Hepatocyte (in vitro differentiated cells): Measurements from ENCODE around the gene OR6P1. TPM values are rescaled to one million over a fixed set of nuclear protein-coding genes. Genes with fewer than 3 reads are reported as not detected.

Experiments used
- DNase-seq: peaks from one replicate; pipeline ENCODE4 v3.0.0-alpha.2; 2016; ENCODE audit warnings: low spot score
- H2AFZ ChIP-seq: fragments of 200-600 bp; sonication (generic); 2 replicates; pipeline ENCODE4 v1.6.0; 2016; ENCODE audit warnings: antibody characterized with exemption, mild to moderate bottlenecking
- H3K27ac ChIP-seq: fragments of 200-600 bp; sonication (generic); 2 replicates; pipeline ENCODE4 v1.5.1; 2016; ENCODE audit warnings: mild to moderate bottlenecking
- H3K27me3 ChIP-seq: fragments of 200-600 bp; sonication (generic); 2 replicates; pipeline ENCODE4 v1.6.1; 2016
- H3K36me3 ChIP-seq: fragments of 200-600 bp; sonication (generic); replicated peaks from 2 replicates; pipeline ENCODE4 v1.5.1; 2016; ENCODE audit warnings: low read depth; ENCODE audit not compliant: insufficient read depth
- H3K4me1 ChIP-seq: fragments of 200-600 bp; sonication (generic); 2 replicates; pipeline ENCODE4 v1.5.1; 2016; ENCODE audit warnings: mild to moderate bottlenecking, moderate library complexity; ENCODE audit not compliant: insufficient read depth
- H3K4me2 ChIP-seq: fragments of 200-600 bp; sonication (generic); 2 replicates; pipeline ENCODE4 v1.6.0; 2016
- H3K4me3 ChIP-seq: fragments of 200-600 bp; sonication (generic); 2 replicates; pipeline ENCODE4 v1.5.1; 2016; ENCODE audit warnings: mild to moderate bottlenecking
- H3K79me2 ChIP-seq: fragments of 200-600 bp; sonication (generic); 2 replicates; pipeline ENCODE4 v1.6.0; 2017; ENCODE audit warnings: mild to moderate bottlenecking
- H3K9me2 ChIP-seq: fragments of 200-600 bp; sonication (generic); replicated peaks from 2 replicates; pipeline ENCODE4 v1.6.0; 2017; ENCODE audit warnings: mild to moderate bottlenecking; ENCODE audit not compliant: insufficient read depth
- H3K9me3 ChIP-seq: fragments of 200-600 bp; sonication (generic); 2 replicates; pipeline ENCODE4 v1.5.1; 2016; ENCODE audit warnings: low read depth, mild to moderate bottlenecking
- H4K20me1 ChIP-seq: fragments of 200-600 bp; sonication (generic); 2 replicates; pipeline ENCODE4 v1.6.0; 2016; ENCODE audit warnings: mild to moderate bottlenecking; ENCODE audit not compliant: insufficient read depth, poor library complexity, severe bottlenecking
- EZH2 ChIP-seq: fragments of 200-600 bp; sonication (generic); IDR thresholded peaks from 2 replicates; pipeline ENCODE4 v1.6.1; 2016; ENCODE audit warnings: antibody characterized with exemption, mild to moderate bottlenecking, borderline replicate concordance
- EZH2phosphoT487 ChIP-seq: fragments of 200-600 bp; sonication (generic); IDR thresholded peaks from one replicate; pipeline ENCODE4 v1.6.1; 2018; ENCODE audit warnings: antibody characterized with exemption, mild to moderate bottlenecking, low read depth, moderate library complexity; ENCODE audit not compliant: unreplicated experiment, severe bottlenecking
- WGBS: methylation state at CpG from one replicate; pipeline ENCODE4 v1.1.6; 2016; ENCODE audit warnings: low lambda C conversion rate; ENCODE audit errors: missing lambda C conversion rate; 5-methylcytosine and 5-hydroxymethylcytosine counted together
- polyA plus RNA-seq: library from polyadenylated mRNA; unstranded; fragments of >200 nt; fragmentation: Nextera tagmentation; extraction: Ambion mirVana; gene quantifications from 2 replicates; pipeline ENCODE4 v1.2.1, GENCODE V29; 2016
- total RNA-seq: library from RNA; depleted of rRNA; stranded (reverse); fragments of >200 nt; gene quantifications from 2 replicates; pipeline ENCODE4 v1.2.3, GENCODE V29; 2014
- TF ChIP-seq, protein P1 (sequence below): fragments of 200-600 bp; sonication (generic); IDR thresholded peaks from 2 replicates; pipeline ENCODE4 v1.5.1; 2016; ENCODE audit warnings: antibody characterized with exemption, mild to moderate bottlenecking; ENCODE audit not compliant: poor library complexity

The OR6P1 gene
- total and polyA plus RNA-seq, 2 experiments from 2014 or later: not detected

DNA sequence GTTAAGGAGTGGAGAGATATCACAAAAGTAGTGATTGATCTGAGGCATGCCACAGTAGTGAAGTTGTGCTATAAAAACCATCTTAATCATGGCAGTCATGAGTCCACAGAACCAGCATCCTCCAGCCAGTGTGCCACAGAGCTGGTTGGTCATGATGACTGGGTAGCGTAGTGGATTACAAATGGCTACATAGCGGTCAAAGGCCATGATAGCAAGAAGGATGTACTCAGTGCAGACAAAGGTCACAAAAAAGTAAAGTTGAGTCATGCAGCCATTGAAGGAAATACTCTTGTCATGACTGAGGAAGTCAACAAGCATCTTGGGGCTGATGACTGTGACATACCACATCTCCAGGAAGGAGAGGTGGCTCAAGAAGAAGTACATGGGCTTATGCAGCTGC lies 22.8 kb downstream of the OR6P1 start:
- TF ChIP-seq EZH2: no peak
- no peak for TF ChIP-seq EZH2phosphoT487
- TF ChIP-seq, protein P1, sequence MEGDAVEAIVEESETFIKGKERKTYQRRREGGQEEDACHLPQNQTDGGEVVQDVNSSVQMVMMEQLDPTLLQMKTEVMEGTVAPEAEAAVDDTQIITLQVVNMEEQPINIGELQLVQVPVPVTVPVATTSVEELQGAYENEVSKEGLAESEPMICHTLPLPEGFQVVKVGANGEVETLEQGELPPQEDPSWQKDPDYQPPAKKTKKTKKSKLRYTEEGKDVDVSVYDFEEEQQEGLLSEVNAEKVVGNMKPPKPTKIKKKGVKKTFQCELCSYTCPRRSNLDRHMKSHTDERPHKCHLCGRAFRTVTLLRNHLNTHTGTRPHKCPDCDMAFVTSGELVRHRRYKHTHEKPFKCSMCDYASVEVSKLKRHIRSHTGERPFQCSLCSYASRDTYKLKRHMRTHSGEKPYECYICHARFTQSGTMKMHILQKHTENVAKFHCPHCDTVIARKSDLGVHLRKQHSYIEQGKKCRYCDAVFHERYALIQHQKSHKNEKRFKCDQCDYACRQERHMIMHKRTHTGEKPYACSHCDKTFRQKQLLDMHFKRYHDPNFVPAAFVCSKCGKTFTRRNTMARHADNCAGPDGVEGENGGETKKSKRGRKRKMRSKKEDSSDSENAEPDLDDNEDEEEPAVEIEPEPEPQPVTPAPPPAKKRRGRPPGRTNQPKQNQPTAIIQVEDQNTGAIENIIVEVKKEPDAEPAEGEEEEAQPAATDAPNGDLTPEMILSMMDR: no peak
- no peak for DNase-seq
- H3K4me1 ChIP-seq: no peaks in the 10 kb centered on the region
- no peak overlapping the region for H3K4me2 ChIP-seq
- H3K9me3 ChIP-seq: no peaks in the 10 kb centered on the region
- H3K36me3 ChIP-seq: no peaks in the 10 kb centered on the region
- no peak overlapping the region for H3K4me3 ChIP-seq
- H3K27ac ChIP-seq: no peak overlapping the region
- no peaks in the 10 kb centered on the region for H4K20me1 ChIP-seq
- H3K79me2 ChIP-seq: no peaks in the 10 kb centered on the region
- H2AFZ ChIP-seq: no peak overlapping the region
- WGBS: 95% methylated on average over 2 of the region's 2 CpGs
- no peaks in the 10 kb centered on the region for H3K9me2 ChIP-seq
- H3K27me3 ChIP-seq: no peaks in the 10 kb centered on the region

DNA sequence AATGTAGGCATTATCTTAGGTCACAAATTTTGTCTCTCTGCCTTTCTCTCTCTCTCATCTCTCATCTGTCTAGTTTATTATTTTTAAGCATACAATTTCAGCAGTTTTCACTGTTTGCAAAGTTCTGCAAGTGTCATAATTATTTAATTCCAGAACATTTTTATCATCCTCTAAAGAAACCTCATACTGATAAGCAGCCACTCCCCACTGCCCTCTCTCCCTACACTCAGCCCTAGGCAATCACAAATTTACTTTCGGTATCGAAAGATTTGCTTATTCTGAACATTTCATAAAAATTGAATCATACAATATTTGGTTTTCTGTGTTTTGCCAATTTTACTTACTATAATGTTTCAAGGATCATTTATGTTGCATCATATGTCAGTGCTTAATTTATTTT lies 32.8 kb downstream of the OR6P1 start:
- no peaks in the 10 kb centered on the region for H3K79me2 ChIP-seq
- no peaks in the 10 kb centered on the region for H3K9me2 ChIP-seq
- peaks cover 10% of the 10 kb centered on the region for H3K4me1 ChIP-seq
- H2AFZ ChIP-seq: no peak overlapping the region
- no peak overlapping the region for H3K4me3 ChIP-seq
- H3K9me3 ChIP-seq: no peaks in the 10 kb centered on the region
- H3K27ac ChIP-seq: no peak overlapping the region
- H3K27me3 ChIP-seq: no peaks in the 10 kb centered on the region
- no peaks in the 10 kb centered on the region for H4K20me1 ChIP-seq
- WGBS: 87% methylated on average over 2 of the region's 2 CpGs
- H3K4me2 ChIP-seq: no peak overlapping the region
- DNase-seq: no peak
- H3K36me3 ChIP-seq: no peaks in the 10 kb centered on the region
- TF ChIP-seq EZH2phosphoT487 (no peak), EZH2 (no peak)
- TF ChIP-seq, protein P1: no peak

DNA sequence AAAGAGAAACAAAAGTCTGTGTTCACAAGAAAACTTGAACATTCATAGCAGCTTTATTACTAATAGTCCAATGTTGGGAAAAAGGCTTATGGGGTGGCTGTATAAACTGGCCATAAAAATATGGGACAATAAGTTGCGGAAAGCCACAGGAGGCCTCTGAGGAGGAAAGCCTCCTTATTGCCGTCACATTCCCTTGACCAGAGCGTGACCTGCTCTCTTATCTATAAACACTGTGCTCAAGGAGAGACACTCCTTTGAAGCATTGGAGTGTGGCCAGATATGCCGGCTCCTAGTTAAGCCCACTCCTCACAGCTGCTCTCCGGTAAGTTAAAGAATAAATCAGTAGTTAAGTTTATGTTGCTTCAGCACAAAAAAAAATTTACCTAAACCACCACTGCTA lies 35.9 kb downstream of the OR6P1 start:
- 9% methylated on average over 5 of the region's 5 CpGs for WGBS
- no peak overlapping the region for H2AFZ ChIP-seq
- H3K36me3 ChIP-seq: no peaks in the 10 kb centered on the region
- TF ChIP-seq EZH2: no peak
- TF ChIP-seq EZH2phosphoT487: no peak
- TF ChIP-seq, protein P1: no peak
- H3K27me3 ChIP-seq: no peaks in the 10 kb centered on the region
- peaks cover 10% of the 10 kb centered on the region for H3K4me1 ChIP-seq
- no peak overlapping the region for H3K4me3 ChIP-seq
- no peaks in the 10 kb centered on the region for H4K20me1 ChIP-seq
- H3K9me3 ChIP-seq: no peaks in the 10 kb centered on the region
- H3K79me2 ChIP-seq: no peaks in the 10 kb centered on the region
- peak overlapping the region; percentile 60 for H3K4me2 ChIP-seq
- H3K27ac ChIP-seq: peak overlapping the region; percentile 31
- peak; percentile 44 for DNase-seq
- H3K9me2 ChIP-seq: no peaks in the 10 kb centered on the region
